ENCODE results near the gene HLCS.

GRCh38 chr21:36881228-36881627 is 85.2 kb downstream of the HLCS start:
- TF ChIP-seq ZNF354C (tag by site-specific recombination; IDR thresholded peaks at IDR 0.05; ENCODE audit: borderline replicate concordance, low read depth) (no peak), ZNF488 (tag by site-specific recombination; IDR thresholded peaks at IDR 0.05) (no peak), CTCF (tag by site-specific recombination; IDR thresholded peaks at IDR 0.05) (no peak), ZNF530 (tag by site-specific recombination; IDR thresholded peaks at IDR 0.05; ENCODE audit: low read depth) (no peak), ZNF629 (tag by site-specific recombination; IDR thresholded peaks at IDR 0.05) (no peak), ZNF280D (tag by site-specific recombination; IDR thresholded peaks at IDR 0.05) (no peak), ZBTB6 (tag by site-specific recombination; IDR thresholded peaks at IDR 0.05) (no peak), ZNF639 (tag by site-specific recombination; IDR thresholded peaks at IDR 0.05) (no peak), ZNF473 (tag by site-specific recombination; IDR thresholded peaks at IDR 0.05) (no peak), ZNF2 (tag by site-specific recombination; IDR thresholded peaks at IDR 0.05) (no peak), ZNF677 (tag by site-specific recombination; IDR thresholded peaks at IDR 0.05) (no peak), ZNF19 (tag by site-specific recombination; IDR thresholded peaks at IDR 0.05; ENCODE audit: low read depth) (no peak)
